NAMALWA (cell line): ENCODE measurements around the gene FASTKD3.

Experiments used
- DNase-seq: peaks from one replicate; pipeline ENCODE4 v3.0.0-alpha.2; 2015; ENCODE audit warnings: low spot score

FASTKD3 gene

GRCh38 chr5:7849681-7850394 lies 19.0 kb downstream of the FASTKD3 start:
- no peak for DNase-seq

- no peak for DNase-seq
Observed at GRCh38 chr5:7848296-7848695, 20.5 kb downstream of the FASTKD3 start.

- DNase-seq: no peak
Observed at GRCh38 chr5:7846327-7846726, 22.5 kb downstream of the FASTKD3 start.

- no peak for DNase-seq
Observed at GRCh38 chr5:7845557-7845956, 23.3 kb downstream of the FASTKD3 start.

- no peak for DNase-seq
Observed at GRCh38 chr5:7844901-7845300, 23.9 kb downstream of the FASTKD3 start.

- DNase-seq: no peak
Observed at GRCh38 chr5:7842531-7842930, 26.3 kb downstream of the FASTKD3 start.

- DNase-seq: no peak
Observed at GRCh38 chr5:7837403-7837802, 31.4 kb downstream of the FASTKD3 start.

GRCh38 chr5:7834982-7835381 lies 33.8 kb downstream of the FASTKD3 start:
- no peak for DNase-seq

GRCh38 chr5:7828269-7828668 lies 40.6 kb downstream of the FASTKD3 start:
- DNase-seq: no peak

- DNase-seq: no peak
Observed at GRCh38 chr5:7827610-7828009, 41.2 kb downstream of the FASTKD3 start.

- no peak for DNase-seq
Observed at GRCh38 chr5:7825630-7826029, 43.2 kb downstream of the FASTKD3 start.

GRCh38 chr5:7824995-7825394 lies 43.8 kb downstream of the FASTKD3 start:
- no peak for DNase-seq

- no peak for DNase-seq
Observed at GRCh38 chr5:7823594-7823993, 45.2 kb downstream of the FASTKD3 start.

GRCh38 chr5:7822449-7822848 lies 46.4 kb downstream of the FASTKD3 start:
- DNase-seq: no peak

GRCh38 chr5:7816535-7816901 lies 52.3 kb downstream of the FASTKD3 start:
- no peak for DNase-seq

GRCh38 chr5:7815892-7816534 lies 52.8 kb downstream of the FASTKD3 start:
- DNase-seq: peak; percentile 75

GRCh38 chr5:7814816-7815215 lies 54.0 kb downstream of the FASTKD3 start:
- DNase-seq: no peak

GRCh38 chr5:7813576-7813975 lies 55.3 kb downstream of the FASTKD3 start:
- DNase-seq: no peak

GRCh38 chr5:7813007-7813406 lies 55.8 kb downstream of the FASTKD3 start:
- no peak for DNase-seq

GRCh38 chr5:7811715-7812114 lies 57.1 kb downstream of the FASTKD3 start:
- no peak for DNase-seq
